ENCODE measurements around the gene GABRQ.

Gene GABRQ

DNA sequence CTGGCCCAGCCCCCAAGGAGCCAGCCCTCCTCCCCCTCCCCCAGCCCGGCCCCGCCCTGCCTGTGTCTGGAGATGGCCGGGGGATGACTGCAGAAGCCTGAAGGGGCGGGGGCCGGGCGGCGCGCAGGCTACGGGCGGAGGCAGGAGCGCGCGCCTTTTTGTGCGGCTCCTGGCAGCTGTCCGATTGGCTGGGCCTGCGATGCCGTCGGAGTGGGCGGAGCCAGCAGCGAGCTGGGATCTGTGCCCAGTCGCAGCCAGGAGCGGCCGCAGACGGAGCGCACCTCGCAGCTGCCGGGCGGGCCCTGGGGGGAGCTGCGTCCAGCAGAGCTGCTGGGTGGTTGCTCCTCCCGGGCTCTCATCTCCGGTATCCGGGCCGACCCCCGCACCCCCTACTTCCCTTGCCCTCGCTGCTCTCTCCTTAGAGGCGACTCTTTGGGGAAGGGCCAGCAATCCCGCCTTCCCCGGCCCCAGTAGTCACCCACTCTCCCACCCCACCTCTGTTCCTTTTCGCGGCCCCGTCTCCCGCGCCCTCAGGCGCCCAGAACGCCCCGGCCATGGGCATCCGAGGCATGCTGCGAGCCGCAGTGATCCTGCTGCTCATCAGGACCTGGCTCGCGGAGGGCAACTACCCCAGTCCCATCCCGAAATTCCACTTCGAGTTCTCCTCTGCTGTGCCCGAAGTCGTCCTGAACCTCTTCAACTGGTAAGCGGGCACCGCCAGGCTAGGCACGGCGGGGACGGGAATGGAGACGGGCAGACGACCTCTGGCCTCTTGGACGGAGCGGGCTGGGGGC, at the start of gene GABRQ:
TSS of gene GABRQ (plus strand) at position 247 of the 794 bp plus-strand sequence. CDS start at position 555, 308 bp downstream.
- DNase-seq, result no peak

GRCh38 chrX:152588206-152588605, 49.5 kb upstream of the GABRQ start:
- DNase-seq, result no peak

- DNase-seq, result no peak
These were observed 36.7 kb upstream of the GABRQ start for GRCh38 chrX:152600853-152601633.

- no peak for DNase-seq
These were observed 35.7 kb upstream of the GABRQ start for GRCh38 chrX:152601848-152602616.

DNA sequence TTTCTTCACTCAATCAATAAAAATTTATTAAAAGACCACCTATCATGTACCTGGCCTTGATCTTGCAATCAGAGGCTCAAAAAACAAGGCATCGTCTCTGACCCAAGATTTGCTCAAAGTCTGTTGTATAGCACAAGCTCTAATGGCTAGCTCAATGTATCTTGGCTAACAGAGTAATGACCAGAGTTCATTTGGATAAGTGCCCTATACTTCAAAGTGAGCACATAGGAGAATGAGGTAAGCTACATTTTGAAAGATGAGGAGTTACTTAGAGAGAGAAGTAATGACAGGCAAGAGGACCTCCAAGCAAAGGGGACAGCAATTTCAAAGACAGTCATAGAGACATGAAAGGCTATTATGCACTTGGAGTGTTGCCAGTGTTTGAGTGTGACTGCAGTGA, 22.9 kb upstream of the GABRQ start:
- no peak for DNase-seq

DNA sequence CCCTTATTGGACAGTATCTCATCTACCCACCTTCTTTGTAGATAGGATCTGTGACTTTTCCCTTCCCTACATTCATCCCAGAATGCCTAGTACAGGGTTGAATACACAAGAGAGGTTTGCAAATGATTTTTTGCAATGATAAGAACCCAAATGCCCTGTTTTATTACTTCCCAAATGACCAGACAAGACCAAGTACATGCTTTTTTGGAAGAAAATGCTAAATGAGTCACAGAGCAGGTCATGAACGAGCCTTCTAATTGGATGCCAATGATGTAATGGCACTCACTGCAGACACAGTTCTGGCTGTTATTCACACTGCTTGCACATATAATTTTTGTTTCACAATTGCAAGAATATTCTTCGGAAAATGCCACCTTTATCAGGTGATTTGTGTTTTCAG, 17.8 kb upstream of the GABRQ start:
- DNase-seq, result no peak

GRCh38 chrX:152632445-152633097, 5.1 kb upstream of the GABRQ start:
- DNase-seq, result no peak

DNA sequence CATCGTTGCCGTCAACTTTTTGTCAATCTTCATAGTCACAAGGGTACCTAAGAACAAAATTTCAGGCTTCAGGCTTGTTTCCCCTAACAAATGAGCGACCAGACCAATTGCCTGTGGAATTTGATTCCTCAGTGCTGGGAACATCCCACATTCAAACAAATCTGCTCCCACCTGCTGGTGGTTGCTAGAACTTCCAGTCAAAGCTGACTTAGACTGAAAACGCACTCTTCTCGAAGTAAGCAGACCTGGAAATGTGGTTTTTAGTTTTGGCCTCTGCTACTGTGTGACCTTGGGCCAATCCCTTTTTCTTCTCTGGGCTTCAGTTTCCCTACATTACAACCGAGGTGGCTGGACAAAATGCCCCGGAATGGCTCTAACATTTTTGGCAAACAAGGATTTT, 1.8 kb upstream of the GABRQ start:
- no peak for DNase-seq

- DNase-seq, result no peak
These were observed 779 bp downstream of the GABRQ start for GRCh38 chrX:152638443-152638904.

DNA sequence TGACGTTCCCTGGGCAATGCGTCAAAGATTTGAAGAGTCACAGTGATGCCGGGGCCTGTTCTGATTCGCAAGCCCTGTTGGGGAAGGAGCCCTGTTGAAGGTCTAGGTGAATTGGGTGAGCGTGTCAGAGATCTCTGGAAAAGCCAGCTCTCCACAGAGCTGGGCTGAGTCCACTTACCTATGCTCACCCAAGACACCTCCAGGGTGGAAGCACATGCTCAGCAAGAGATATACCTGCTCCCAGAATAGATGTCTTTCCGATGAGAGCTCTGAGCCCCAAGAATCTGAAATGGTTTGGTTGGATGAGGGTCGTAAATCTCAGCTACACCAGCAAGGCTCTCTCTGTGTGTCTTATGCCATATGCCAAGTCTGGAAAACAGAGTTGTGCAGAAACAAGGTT, 1.7 kb downstream of the GABRQ start:
- DNase-seq, result no peak

- DNase-seq, result no peak
These were observed 2.5 kb downstream of the GABRQ start for GRCh38 chrX:152640034-152640818.

GRCh38 chrX:152641256-152641875, 3.7 kb downstream of the GABRQ start:
- DNase-seq, result no peak

GRCh38 chrX:152641996-152642395, 4.3 kb downstream of the GABRQ start:
- no peak for DNase-seq

DNA sequence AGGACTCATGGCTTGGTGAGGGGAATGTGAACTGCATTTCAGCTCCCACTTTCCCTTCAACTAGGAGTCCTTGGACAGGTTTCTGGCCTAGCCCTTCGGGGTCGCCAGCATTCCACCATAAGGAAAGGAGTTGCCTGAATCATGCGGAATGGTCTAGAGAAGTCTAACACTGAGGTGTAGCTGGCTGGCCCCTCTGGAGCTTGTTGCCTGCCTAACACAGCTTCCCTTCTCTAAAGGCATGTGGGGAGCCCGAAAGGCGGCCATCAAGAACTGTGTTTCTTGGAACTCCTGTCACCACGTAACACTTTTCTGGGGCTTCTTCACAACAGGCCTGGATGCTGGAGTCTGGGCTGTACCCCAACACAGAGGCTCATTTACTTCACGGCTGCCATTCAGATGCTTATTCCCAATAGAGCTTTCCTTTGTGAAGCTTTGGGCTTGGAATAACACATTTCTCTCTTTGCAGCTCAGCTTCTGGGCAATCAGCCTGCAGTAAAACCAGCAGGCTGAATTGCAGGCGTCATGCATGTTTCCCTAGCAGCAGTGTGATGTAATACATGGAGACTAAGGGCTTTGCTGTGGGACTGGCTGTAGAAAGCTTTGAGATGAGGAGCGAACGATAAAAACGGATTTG, 5.4 kb downstream of the GABRQ start:
- no peak for DNase-seq

DNA sequence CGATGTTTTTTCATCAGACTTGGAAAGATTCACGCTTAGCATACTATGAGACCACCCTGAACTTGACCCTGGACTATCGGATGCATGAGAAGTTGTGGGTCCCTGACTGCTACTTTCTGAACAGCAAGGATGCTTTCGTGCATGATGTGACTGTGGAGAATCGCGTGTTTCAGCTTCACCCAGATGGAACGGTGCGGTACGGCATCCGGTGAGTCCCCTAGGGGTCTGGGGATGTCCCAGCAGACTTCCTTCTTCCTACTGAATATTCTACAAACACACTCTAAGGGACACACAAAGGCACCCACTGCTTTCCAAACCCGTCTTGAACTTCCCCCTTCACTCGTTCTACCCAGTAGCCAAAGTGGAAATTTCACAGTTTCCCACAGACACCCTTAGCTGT, 9.3 kb downstream of the GABRQ start:
- DNase-seq, result no peak

- DNase-seq, result no peak
These were observed 10.3 kb downstream of the GABRQ start for GRCh38 chrX:152647978-152648377.

DNA sequence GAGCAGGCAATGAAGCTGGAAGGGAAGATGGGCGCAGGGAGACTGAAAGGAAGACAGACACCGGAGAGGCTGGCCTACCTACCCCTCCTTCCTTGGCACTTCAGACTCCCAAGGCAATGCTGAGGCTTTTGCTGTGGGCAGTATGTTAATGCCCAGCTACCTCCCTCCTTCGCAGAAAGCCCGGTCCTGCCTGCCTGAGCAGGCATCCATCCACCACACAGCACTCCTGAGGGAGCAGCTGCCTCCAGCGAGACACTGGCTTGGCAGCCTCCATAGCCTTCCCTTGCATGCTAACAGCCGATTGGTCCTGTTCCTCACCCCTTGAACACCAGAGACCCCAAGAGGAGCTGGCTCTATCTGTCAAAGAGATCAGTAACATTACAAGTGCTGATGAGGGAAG, 14.4 kb downstream of the GABRQ start:
- DNase-seq, result no peak

- DNase-seq, result no peak
These were observed 14.8 kb downstream of the GABRQ start for GRCh38 chrX:152652467-152652866.

DNA sequence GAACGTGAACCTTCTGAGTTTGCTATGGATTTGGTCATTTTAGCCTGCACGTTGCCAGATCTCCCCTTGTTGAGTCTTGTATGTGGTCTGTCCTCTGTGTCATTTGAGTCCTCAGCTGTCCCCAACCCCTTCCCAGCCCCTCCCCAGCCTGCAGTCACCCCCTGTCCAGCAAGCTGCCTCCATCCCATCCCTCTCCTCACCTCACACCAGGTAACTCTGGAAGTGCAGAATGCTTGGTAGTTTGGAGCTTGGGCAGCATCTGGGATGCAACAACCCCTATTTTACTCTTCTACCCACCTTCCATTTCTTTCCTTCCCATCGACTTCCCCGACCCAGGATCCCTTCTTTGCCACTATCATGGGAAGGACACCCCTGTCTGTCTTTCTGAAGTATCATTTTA, 18.4 kb downstream of the GABRQ start:
- DNase-seq, result no peak

DNA sequence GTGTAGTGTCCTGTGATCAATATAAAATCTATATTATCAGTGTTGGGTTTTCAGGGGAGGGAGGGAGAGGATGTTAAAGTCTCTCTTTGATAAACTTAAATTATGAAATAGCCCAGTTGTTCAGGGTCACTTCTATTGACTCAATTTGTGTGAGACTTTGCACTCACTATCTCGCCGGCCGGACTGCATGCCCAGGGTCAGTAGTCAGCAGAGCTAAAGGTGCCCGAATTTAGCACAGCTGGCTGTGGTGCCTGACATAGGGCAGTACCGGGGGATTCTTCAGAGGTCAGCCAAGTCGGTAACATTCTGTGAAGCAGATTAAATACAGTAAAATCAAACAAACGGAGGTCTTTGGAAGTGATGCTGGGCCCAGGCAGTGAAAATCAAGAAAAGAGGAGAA, 19.2 kb downstream of the GABRQ start:
- DNase-seq, result no peak

DNA sequence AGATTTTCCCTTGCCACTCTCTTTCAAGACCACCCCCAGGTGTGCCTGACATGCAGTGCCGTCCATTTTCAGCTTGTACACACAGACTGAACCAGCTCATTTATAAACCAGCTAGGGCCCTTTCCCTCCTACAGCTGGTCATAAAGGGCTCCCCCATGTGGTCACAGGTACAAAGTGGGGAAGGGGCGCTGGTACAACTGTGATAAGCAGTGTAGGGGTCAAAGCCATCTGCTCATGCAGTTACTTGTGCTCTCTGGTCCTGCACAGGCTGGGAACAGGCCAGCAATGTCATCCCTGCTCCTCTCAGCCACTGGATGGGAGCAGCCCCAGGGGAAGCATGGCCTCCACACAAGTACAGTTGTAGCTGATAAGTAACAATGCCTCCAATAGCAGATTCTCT, 20.6 kb downstream of the GABRQ start:
- DNase-seq, result no peak
